CD1c-positive myeloid dendritic cell (primary cell): ENCODE measurements around the gene RAB25.
"Not testable (repeated sequence)": the region's sequence is repeated elsewhere in the genome, so short reads cannot be mapped to it uniquely, and the experiment has no call there.

Experiments
- DNase-seq: peaks from one replicate; pipeline ENCODE4 v3.0.0-alpha.2; 2016; ENCODE audit errors: extremely low spot score

The RAB25 gene

GRCh38 chr1:156054500-156055280 lies 6.3 kb upstream of the RAB25 start, which contains the start of gene LAMTOR2:
TSS of gene LAMTOR2 (plus strand) at chr1:156054782. CDS start at chr1:156054890, 108 bp downstream.
- DNase-seq: peak; percentile 99

GRCh38 chr1:156055281-156056048 lies 5.5 kb upstream of the RAB25 start:
- DNase-seq: peak; percentile 74

GRCh38 chr1:156056326-156056849 lies 4.6 kb upstream of the RAB25 start:
- no peak for DNase-seq

GRCh38 chr1:156062189-156062588 lies 1.2 kb downstream of the RAB25 start:
- DNase-seq: no peak

GRCh38 chr1:156063997-156064285 lies 3.0 kb downstream of the RAB25 start:
- no peak for DNase-seq

GRCh38 chr1:156064615-156065014 lies 3.7 kb downstream of the RAB25 start:
- no peak for DNase-seq

- DNase-seq: no peak
Observed at GRCh38 chr1:156065212-156065611, 4.3 kb downstream of the RAB25 start.

GRCh38 chr1:156065871-156066270 lies 4.9 kb downstream of the RAB25 start:
- no peak for DNase-seq

- DNase-seq: no peak
Observed at GRCh38 chr1:156067262-156067661, 6.3 kb downstream of the RAB25 start.

- no peak for DNase-seq
Observed at GRCh38 chr1:156069490-156070455, 8.8 kb downstream of the RAB25 start.

- DNase-seq: no peak
Observed at GRCh38 chr1:156070548-156070947, 9.6 kb downstream of the RAB25 start.

GRCh38 chr1:156071332-156071816 lies 10.4 kb downstream of the RAB25 start:
- not testable (repeated sequence) for DNase-seq

- DNase-seq: no peak
Observed at GRCh38 chr1:156072251-156072650, 11.3 kb downstream of the RAB25 start.

- DNase-seq: no peak
Observed at GRCh38 chr1:156073110-156073687, 12.2 kb downstream of the RAB25 start.

- DNase-seq: no peak
Observed at GRCh38 chr1:156073740-156074139, 12.8 kb downstream of the RAB25 start.

- no peak for DNase-seq
Observed at GRCh38 chr1:156074661-156075060, 13.7 kb downstream of the RAB25 start.

GRCh38 chr1:156075162-156075561 lies 14.2 kb downstream of the RAB25 start:
- DNase-seq: no peak

- DNase-seq: no peak
Observed at GRCh38 chr1:156075775-156076204, 14.8 kb downstream of the RAB25 start.

GRCh38 chr1:156076609-156077429 lies 15.9 kb downstream of the RAB25 start:
- DNase-seq: peak; percentile 25

GRCh38 chr1:156077430-156077760 lies 16.4 kb downstream of the RAB25 start:
- DNase-seq: no peak
